Measurements from ENCODE around the gene TOP3B.
"Not testable (repeated sequence)": the region's sequence is repeated elsewhere in the genome, so short reads cannot be mapped to it uniquely, and the experiment has no call there.

Gene TOP3B

DNA sequence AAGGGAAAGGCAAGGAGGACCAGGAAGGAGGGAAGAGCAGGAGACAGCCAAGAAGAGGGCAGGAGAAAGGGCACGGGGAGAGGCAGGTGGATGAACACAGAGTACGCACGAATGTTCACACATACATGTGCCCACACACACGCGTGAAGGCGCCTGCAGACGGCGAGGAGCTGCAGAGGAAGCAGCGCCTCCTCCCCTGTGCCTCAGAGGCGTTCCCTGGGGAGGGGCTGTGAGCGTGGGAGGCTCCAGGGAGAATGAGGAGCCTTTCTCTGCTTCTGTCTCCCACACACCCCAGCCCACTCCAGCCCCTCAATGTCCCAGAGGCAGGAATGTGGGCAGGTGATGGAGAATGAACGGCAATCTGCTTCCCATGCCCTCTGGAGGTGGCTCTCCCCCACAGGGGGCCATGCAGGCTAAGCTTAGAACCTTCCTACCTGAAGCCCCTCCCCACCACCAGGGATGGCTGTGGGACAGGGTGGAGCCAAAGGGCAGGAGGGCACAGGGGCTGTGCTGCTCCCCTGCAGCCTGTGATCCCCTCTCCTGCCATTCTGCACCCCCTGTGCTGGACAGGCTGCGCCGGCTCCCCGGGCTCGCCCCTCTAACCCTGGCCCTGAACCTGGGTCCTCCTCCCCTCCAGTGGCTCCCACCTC, 55.3 kb downstream of the TOP3B start:
- DNase-seq (ENCODE audit: low read depth in 3 of 3, low spot score in 1 of 3), result no peak

DNA sequence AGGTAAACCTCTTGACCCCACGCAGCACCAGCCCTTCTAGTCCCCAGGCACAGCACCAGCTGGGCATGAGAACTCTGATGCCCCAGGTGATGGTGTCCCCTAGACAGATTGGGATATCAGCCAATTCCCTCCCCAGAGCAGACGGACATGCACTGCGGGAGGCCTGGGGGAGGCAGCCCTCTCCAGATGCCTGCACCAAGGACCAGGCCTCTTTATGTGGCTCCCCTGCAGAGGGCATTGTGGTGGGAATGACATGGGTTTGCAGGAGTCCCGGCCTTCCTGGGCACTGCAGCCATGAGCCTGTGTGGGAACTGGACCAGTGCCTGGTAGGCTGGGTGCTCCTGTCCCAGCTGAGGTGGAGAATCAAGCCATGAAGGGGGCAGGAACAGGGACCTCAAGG, 55.9 kb downstream of the TOP3B start:
- DNase-seq (ENCODE audit: low read depth in 3 of 3, low spot score in 1 of 3), result no peak

DNA sequence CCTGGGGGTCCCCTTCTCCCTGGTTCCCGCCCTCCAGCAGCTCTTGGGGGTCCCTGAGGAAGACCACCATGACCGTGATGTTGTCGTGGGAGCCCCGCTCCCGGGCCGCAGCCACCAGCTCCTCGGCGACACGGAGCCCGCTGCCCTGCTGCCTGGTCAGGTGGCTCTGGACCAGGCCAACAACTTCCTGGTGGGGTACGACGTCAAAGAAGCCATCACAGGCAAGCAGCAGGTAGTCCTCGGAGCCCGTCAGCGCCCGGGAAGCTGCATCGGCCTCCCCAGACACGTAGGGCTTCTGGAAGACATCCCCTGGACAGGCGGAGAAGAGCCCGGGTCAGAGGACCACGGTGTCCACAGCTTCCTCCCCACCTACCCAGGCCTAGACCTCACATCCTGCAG, 59.4 kb downstream of the TOP3B start:
- no peak for DNase-seq (ENCODE audit: low read depth in 3 of 3, low spot score in 1 of 3)

DNA sequence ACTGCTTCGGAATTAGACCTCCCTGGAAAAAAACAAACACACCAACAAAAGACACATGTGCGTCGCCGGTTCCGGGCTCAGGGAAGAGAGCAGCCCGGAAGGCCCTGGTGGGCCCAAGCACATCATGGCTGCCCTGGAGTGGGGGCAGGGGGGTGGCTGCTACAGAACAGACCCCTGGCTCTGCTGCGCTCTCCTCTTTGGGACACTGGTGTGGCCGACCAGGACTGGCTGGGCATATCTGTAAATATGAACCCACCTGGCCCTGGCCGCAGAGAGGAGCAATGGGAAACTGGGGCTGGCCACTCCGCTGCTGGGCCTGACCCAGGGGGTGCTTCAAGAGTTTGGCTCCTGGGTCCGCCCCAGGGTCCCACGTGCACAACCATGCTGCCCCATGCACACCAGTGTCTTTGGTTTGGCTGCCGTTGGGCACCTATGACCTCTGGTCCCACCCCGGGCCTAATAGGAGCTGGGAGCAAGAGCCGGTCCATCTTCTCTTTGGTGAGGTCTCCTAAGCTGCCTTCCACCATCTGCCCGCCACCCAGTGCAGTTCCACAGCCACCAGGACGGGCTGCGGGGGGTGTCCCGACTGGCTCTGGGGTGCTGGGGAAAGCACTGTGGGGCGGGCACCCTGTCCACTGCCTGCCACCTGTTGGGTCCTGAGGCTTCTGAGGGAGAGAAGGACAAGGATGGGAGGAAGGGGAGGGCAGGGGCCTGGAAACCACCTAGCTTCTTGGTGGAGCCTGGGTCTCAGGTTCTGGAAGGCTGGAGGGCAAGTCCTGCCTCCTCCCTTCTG, 60.0 kb downstream of the TOP3B start:
- no peak for DNase-seq (ENCODE audit: low read depth in 3 of 3, low spot score in 1 of 3)

DNA sequence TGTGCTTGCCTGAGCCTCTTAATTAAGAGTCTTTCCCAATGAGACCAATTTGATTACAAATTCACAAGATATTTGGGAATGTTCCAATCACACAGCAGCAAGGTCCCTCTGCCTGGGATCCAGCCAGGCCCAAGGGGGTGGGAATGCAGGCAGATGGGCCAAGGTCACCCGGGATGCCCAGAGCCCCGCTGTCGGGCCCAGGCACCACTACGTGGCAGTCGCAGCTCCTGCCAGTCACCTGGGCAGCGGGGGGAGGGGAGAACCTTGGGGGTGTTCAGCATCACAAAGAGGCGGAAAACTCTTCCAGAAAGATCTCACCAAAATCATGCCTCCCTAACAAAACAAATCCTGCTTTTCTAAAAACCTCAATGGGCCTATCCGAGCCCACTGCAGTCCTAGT, 60.9 kb downstream of the TOP3B start:
- DNase-seq (ENCODE audit: low read depth in 3 of 3, low spot score in 1 of 3), result no peak

DNA sequence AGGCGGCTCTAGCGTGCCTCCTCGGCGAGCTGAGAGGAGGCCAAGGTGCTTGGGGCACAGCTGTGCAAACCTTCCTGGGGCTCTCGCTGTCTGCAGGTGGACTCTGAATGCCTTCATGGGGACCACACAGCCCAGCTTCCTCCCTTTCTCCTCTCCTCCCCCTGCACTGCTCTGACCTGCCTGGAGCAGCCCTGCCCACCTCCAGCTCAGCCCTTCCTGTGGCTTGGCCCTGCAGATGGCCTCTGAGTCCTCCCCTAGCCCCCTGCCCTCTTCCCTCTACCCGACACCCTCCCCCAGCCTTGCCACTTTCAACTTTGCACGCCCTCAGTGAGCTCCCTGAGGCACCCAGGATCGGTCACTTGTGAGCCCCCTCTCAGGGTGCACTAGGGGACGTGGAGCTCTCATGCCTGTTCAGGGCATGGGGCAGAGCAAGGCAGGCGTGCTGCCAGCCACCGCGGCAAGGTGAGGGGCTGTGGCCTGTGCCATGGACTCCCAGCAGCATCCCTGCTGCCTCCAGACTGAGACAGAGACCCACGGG, 61.3 kb downstream of the TOP3B start:
- no peak for DNase-seq (ENCODE audit: low read depth in 3 of 3, low spot score in 1 of 3)

DNA sequence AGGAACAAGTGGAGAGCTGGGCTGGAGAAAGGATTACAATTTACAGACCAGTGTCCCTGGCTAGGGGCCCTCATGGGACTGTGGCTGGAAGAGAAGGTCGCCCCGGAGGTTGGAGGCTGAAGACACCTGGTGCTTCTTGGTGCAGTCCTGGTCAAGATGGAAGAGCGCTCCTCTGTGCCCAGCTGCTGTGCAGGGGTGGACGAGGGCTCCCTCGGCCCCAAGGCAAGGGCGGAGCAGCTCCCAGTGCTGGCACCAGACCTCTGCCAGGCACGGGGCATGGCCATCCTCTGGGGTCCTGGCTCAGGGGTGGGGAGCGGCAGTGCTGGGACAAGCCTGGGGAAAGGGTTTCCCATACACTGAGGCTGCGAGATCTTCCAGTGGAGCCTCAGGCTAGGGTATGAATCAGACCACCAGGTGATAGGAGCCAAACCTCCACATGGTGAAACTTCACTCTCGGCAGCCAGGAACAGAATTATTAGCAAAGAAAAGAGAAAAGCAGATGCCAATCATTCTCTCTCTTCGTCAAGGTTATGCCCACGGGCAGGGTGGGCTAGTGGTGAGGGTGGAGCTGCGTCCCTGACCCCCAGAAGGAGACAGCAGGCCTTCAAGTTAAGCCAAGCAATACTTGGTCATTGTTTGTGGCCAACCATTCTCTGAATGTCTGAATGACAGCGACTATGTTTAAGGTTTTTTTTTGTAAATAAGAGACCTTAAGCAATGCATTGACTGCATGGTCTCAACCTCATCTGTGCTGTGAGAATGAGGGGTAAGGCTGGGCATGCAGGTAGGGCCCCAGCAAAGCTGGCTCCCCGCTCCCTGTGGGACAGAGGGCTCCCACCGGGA, 62.0 kb downstream of the TOP3B start:
- no peak for DNase-seq (ENCODE audit: low read depth in 3 of 3, low spot score in 1 of 3)

DNA sequence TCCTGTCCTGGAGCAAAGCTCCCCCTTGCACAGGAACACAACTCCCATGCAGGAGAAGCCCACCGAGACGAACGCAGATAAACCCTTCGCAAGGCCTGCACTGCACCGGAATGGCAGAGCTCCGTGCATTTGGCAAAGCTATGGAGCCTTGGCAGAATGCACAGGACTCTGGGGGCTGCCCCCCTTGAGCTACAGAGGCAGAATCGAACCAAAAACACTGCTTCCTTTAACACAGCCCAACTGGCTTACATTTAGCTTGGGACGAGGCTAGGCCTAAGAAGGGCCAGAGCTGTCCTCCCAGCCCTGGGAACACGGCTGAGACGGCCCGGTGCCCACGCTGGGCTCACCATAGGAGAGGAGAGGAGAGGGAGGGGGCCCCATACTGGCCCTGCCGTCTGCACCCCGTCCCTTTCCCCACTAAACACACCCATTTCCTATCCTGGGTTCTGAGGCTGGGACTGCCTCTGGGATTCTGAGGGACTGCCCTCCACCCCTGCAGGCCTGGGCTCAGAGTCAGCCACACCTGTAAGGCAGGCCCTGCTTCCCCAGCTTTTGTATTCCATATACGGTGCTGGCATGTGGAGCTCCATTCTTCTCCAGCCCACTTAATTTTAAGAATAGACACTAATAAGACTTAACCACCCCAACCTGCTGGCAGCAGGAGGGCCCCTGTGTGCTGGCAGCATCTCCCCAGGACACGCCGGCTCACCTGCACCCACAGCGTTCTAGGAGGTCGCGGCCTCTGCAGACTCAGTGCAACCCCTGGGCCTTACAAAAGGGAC, 62.9 kb downstream of the TOP3B start:
- no peak for DNase-seq (ENCODE audit: low read depth in 3 of 3, low spot score in 1 of 3)

DNA sequence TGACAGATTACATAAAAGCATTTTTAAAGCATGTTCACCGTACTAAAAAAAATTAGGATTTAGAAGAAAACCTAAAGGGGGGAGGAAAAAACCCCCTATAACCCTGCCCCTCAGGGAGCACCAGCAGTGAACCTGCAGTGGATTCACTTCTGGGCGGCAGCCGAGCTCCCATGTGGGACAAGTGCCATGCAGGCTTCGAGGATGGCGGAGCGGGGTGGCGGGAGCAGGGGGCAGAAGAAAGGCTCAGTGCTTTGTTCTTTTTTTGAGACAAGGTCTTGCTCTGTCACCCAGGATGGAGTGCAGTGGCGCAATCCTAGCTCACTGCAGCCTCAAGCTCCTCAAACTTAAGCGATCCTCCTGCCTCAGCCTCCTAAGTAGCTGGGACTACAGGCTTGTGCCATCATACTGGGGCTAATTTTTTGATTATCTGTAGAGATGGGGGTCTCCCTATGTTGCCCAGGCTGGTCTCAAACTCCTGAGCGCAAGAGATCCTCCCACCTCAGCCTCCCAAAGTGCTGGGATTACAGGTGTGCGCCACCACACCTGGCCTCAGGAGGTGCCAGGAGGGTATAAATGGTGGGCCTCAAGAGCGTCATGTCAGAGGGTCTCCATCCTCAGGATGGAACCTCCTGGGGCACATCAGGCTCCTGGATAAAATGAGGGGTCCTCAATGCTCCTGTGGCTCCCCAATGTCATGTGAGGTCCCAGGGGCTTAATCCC, 64.0 kb downstream of the TOP3B start:
- DNase-seq (ENCODE audit: low read depth in 3 of 3, low spot score in 1 of 3), result no peak

DNA sequence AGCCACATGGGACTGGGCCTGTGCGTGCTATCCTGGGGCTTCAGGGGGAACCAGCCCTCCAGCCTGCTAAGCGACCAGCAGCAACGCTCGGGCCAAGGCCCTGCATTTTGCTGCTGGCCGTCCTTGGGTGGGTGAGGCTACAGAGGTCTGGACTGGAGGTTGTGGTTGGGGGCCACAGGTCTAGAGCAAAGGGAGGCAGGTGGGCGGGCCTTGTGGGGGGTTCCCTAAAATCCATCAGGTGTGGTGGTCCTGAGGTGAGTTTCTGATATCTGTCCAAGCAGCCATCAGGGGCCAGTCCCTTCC, 64.7 kb downstream of the TOP3B start:
- DNase-seq (ENCODE audit: low read depth in 3 of 3, low spot score in 1 of 3), result no peak

DNA sequence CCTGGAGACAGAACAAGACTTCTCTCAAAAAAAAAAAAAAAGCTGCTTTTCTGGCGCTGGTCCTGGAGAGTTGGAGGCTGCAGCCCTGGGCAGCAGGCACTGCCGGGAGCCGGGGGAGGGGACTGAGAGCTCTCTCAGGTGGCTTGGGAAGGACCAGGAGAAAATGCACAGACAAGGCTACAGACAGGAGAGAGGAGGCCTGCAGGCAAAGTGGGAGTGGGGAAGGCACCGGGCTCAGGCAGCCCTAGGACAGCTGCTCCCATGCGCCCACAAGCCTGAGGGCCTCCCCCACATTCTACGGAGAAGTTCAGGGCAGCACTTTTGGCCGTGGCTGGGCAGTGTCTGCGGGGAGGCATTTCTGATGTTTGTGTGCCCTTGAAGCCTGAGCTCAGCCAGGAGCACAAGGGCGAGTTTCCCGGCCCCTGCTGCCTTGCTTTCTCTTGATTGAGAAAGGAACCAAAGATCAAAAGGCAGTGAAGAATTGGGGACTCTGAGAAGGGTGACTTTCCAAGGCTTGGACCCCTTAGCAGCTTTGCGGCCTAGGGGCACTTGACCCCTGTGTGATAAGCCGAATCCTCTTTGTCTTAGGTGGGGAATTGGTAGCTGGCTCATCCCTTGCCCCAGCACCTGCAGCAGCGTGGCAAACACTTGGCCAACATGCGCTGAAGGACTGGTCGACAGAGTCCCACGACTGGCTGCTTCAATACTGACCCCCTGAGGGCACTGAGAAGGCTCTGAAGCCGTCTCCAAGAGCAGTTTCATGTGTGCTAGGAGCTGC, 65.2 kb downstream of the TOP3B start:
- DNase-seq (ENCODE audit: low read depth in 3 of 3, low spot score in 1 of 3), result no peak

DNA sequence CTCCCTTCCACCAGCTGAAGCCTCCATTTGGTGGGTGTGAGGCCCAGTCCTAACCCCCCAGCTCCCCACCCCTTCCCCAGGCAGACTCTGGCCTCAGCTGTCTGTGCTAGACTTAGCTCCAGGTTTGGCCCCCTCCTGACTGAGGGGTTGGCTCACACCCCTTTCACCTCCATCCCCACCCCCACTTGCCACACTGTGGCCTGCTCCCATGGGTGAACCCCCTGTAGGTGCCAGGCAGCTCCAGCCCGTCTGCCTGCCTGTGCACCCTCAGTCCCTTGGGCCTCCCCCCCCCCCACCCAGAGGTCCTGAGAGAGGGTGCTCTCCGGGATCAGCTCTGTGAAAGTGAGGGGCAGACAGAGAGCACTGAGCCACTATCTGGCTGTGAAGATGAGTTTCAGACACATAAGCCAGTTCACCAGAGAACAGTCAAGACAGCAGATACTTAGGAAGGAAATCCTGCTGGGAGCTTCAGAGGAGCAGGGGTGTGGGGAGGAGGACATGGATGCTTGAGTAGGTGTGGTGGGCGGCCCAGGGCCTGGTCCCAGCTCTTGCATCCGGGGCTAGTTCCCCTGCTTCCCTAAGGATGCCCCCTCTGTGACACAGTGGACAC, 66.2 kb downstream of the TOP3B start:
- DNase-seq (ENCODE audit: low read depth in 3 of 3, low spot score in 1 of 3), result no peak

DNA sequence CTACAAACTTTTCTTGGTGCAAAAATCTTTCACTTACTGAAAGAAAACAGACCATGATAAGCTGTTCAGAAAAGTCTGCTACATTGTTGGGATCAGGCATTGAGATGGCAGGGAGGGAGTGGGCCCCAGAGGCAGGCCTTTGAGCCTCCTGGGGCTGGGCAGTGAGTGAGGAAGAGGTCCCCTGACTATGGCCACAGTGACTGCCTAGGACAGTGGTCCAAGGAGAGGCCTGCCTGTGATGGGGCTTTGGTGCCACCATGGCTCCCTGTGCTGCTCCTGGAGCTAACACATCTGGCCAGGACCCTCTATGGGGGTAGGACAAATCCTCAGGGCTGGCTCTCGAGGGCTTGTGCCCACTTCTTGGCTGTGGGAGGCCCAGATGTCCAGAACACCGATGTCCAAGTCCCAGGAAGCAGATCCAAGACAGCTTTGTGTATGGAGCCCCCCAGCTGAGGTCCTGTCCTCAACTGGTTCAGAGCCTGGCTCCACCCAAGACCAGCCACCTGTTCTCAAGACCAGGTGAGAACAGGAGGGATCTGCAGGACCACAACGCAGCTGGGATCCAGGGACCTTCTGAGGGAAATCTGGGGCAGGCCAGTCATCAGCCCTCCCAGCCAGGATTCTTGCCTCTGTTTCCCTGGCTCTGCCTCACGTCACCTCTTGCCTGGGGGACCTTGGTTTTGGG, 66.8 kb downstream of the TOP3B start:
- DNase-seq (ENCODE audit: low read depth in 3 of 3, low spot score in 1 of 3), result no peak

DNA sequence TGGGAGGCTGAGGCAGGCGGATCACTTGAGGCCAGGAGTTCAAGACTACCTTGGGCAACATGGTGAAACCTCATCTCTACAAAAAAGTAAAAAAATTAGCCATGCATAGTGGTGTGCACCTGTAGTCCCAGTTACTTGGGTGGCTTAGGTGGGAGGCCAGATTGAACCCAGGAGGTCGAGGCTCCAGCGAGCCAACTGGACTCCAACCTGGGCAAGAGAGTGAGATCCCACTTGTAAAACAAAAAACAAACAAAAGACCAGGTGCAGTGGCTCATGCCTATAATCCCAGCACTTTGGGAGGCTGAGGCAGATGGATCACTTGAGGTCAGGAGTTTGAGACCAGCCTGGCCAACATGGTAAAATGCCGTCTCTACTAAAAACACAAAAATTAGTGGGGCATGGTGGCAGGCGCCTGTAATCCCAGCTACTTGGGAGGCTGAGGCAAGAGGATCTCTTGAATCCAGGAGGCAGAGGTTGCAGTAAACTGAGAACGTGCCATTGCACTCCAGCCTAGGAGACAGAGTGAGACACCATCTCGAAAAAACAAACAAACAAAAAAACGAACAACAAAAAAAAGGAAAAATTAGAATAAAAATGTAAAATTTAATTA, 68.4 kb downstream of the TOP3B start:
- not testable (repeated sequence) for DNase-seq (ENCODE audit: low read depth in 3 of 3, low spot score in 1 of 3)

DNA sequence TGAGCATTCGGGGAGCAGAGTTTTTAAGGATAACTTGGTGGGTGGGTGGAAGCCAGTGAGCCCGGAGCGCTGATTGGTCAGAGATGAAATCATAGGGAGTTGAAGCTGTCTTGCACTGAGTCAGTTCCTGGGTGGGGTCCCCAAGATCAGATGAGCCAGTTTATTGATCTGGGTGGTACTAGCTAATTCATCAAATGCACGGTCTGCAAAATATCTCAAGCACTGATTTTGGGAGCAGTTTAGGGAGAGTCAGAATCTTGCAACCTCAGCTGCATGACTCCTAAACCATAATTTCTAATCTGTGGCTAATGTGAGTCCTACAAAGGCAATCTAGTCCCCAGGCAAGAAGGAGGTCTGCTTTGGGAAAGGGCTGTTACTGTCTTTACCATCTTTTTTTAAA, 72.2 kb downstream of the TOP3B start:
- not testable (repeated sequence) for DNase-seq (ENCODE audit: low read depth in 3 of 3, low spot score in 1 of 3)

DNA sequence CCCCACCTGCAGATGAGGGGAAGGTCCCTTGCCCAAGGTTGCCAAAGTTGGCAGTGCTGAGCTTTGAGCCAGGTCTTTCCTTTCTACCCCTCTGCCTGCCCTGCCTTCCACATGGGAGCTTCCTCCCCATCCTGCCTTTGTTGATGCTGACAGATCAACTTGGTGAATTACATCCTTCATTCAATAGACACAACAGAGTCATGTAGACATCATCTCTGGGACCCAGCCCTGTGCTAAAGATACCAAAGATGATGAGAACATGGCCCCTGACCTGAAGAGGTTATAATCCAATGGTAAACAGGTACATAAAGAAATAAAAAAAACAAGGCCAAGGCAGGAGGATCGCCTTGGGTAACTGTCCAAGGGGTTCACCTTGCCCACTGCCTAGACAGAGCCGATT, 72.7 kb downstream of the TOP3B start:
- no peak for DNase-seq (ENCODE audit: low read depth in 3 of 3, low spot score in 1 of 3)

DNA sequence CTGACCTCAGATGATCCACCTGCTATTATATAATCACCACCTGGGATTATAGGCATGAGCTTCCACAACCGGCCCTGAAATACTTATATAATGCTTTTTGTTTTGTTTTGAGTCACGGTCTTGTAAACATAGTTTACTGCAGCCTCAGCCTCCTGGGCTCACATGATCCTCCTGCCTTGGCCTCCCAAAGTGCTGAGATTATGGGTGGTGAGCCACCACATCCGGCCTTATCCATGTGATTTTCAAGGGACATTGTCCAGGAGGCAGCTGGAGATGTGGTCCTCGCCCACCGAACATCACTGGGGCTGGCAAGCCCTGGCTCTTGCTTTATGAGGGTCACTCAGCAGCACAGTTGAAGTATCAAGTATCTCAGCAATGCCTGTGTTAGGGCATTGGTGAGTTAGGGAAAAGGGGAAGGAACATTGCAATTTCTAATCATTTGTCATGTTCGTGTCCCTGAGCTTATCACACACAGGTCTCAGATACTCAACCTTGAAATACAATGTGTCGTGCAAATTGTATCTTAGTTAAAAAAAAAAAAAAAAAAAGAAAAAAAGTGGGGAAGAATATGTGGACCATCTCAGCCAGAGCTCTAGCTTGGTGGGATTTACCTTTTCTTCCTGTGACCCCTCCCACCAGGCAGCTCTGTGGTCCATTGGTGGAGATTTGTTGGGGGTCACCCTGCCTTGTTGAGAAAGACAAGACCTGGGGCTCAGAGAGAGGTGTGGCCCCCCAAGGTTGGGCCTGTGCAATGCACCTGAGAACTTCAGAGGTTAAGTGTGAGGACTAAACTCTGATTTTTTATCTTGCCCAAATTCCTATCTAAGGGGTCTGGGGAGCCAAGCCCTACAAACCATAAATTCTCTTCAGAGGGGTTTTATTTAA, 74.7 kb downstream of the TOP3B start:
- no peak for DNase-seq (ENCODE audit: low read depth in 3 of 3, low spot score in 1 of 3)

Data from stimulated activated CD4-positive, alpha-beta T cell treated with anti-CD3 and anti-CD28 coated beads, TNF-alpha, amount 100 ng/mL, for 1 hour (primary cell).